IMR-90 (cell line): Measurements from ENCODE around the gene CDH2. TPM values are rescaled to one million over a fixed set of nuclear protein-coding genes. Genes with fewer than 3 reads are reported as not detected.

Experiments
- ATAC-seq: fragments of 200-7000 bp; cut with Tn5 transposase; 2 replicates; pipeline ENCODE4 v1.9.1; 2020; ENCODE audit warnings: low read depth, mild to moderate bottlenecking, moderate library complexity
- BruUV-seq: library from RNA; stranded (reverse); fragments of 400-500 nt; replicated peaks from 2 replicates; lab custom pipeline; 2021; lab: Mats Ljungman, UMichigan
- CTCF ChIA-PET: fragments of 300-600 bp; formaldehyde crosslinking; extraction: SDS; loops from one replicate; lab custom pipeline; 2021; ENCODE audit warnings: antibody characterized with exemption; lab: Yijun Ruan, JAX
- POLR2A ChIA-PET: fragments of 300-600 bp; sonication (Branson Sonifier 250); formaldehyde crosslinking; loops from one replicate; lab custom pipeline; 2022; ENCODE audit warnings: antibody characterized with exemption; ENCODE audit not compliant: unreplicated experiment; lab: Charles Lee
- DNase-seq: peaks from one replicate; pipeline ENCODE4 v3.0.0; 2013
- H2AFZ ChIP-seq: replicated peaks from 2 replicates; pipeline ENCODE3; 2013; ENCODE audit warnings: low read length, mild to moderate bottlenecking; ENCODE audit not compliant: poor library complexity
- H2AK5ac ChIP-seq: 2 replicates; pipeline ENCODE4 v1.6.1; 2013; ENCODE audit warnings: low read depth, low read length, inconsistent platforms
- H2AK9ac ChIP-seq: replicated peaks from 2 replicates; pipeline ENCODE3; 2013; ENCODE audit warnings: mild to moderate bottlenecking, low read depth, low read length, moderate library complexity; ENCODE audit not compliant: poor library complexity
- H2BK120ac ChIP-seq: 2 replicates; pipeline ENCODE4 v1.6.1; 2013; ENCODE audit warnings: low read depth, low read length, inconsistent platforms
- H2BK15ac ChIP-seq: 3 replicates; pipeline ENCODE4 v1.6.1; 2013; ENCODE audit warnings: low read depth, low read length, inconsistent platforms
- H2BK20ac ChIP-seq: 2 replicates; pipeline ENCODE4 v1.6.1; 2013; ENCODE audit warnings: low read depth, mild to moderate bottlenecking, inconsistent platforms, low read length, moderate library complexity
- H2BK5ac ChIP-seq: 2 replicates; pipeline ENCODE4 v1.6.1; 2013; ENCODE audit warnings: mild to moderate bottlenecking, low read depth, low read length, inconsistent platforms; ENCODE audit not compliant: poor library complexity, severe bottlenecking
- H3K14ac ChIP-seq: replicated peaks from 2 replicates; pipeline ENCODE4 v1.6.1; 2013; ENCODE audit warnings: low read depth, low read length, inconsistent platforms
- H3K18ac ChIP-seq: 2 replicates; pipeline ENCODE4 v1.6.1; 2013; ENCODE audit warnings: low read depth, low read length, control low read depth
- H3K23ac ChIP-seq: 2 replicates; pipeline ENCODE4 v1.6.1; 2013; ENCODE audit warnings: low read depth, low read length, inconsistent platforms
- H3K27ac ChIP-seq: 2 replicates; pipeline ENCODE4 v1.5.1; 2013; ENCODE audit warnings: mild to moderate bottlenecking, control low read depth, low read length; ENCODE audit not compliant: insufficient read depth
- H3K27me3 ChIP-seq: 2 replicates; pipeline ENCODE4 v1.6.1; 2013; ENCODE audit warnings: low read length; ENCODE audit not compliant: control insufficient read depth, insufficient read depth
- H3K36me3 ChIP-seq: 2 replicates; pipeline ENCODE4 v1.6.1; 2013; ENCODE audit warnings: low read length, mixed read lengths; ENCODE audit not compliant: control insufficient read depth, insufficient read depth
- H3K4ac ChIP-seq: 2 replicates; pipeline ENCODE4 v1.6.1; 2013; ENCODE audit warnings: low read depth, low read length, inconsistent platforms
- H3K4me1 ChIP-seq: 2 replicates; pipeline ENCODE4 v1.6.1; 2013; ENCODE audit warnings: low read length, mixed read lengths; ENCODE audit not compliant: control insufficient read depth, insufficient read depth
- H3K4me2 ChIP-seq: 2 replicates; pipeline ENCODE4 v1.6.1; 2013; ENCODE audit warnings: low read depth, mild to moderate bottlenecking, control low read depth, low read length, moderate library complexity
- H3K4me3 ChIP-seq: 2 replicates; pipeline ENCODE4 v1.5.1; 2013; ENCODE audit warnings: low read depth, mild to moderate bottlenecking, control low read depth, low read length, moderate library complexity; ENCODE audit not compliant: insufficient read depth
- H3K56ac ChIP-seq: 2 replicates; pipeline ENCODE4 v1.6.1; 2013; ENCODE audit warnings: low read length, inconsistent platforms; ENCODE audit not compliant: insufficient read depth; ENCODE audit errors: extremely low read depth
- H3K79me1 ChIP-seq, 2 experiments: 2 replicates each; pipeline ENCODE4 v1.6.1; 2013; ENCODE audit warnings: low read length in 2 of 2, inconsistent platforms in 1 of 2, low read depth in 1 of 2
- H3K9ac ChIP-seq: 2 replicates; pipeline ENCODE4 v1.6.1; 2013; ENCODE audit warnings: low read depth, low read length, control low read depth
- H3K9me1 ChIP-seq: 2 replicates; pipeline ENCODE4 v1.6.1; 2013; ENCODE audit warnings: low read length, inconsistent platforms; ENCODE audit not compliant: insufficient read depth
- H3K9me3 ChIP-seq: 2 replicates; pipeline ENCODE4 v1.6.1; 2013; ENCODE audit warnings: low read length; ENCODE audit not compliant: control insufficient read depth, insufficient read depth
- H4K20me1 ChIP-seq: 2 replicates; pipeline ENCODE4 v1.6.1; 2013; ENCODE audit warnings: low read length, inconsistent platforms; ENCODE audit not compliant: insufficient read depth
- H4K5ac ChIP-seq: 2 replicates; pipeline ENCODE4 v1.6.1; 2013; ENCODE audit warnings: mild to moderate bottlenecking, low read depth, low read length, control low read depth
- H4K8ac ChIP-seq, 2 experiments: 2 replicates each; pipeline ENCODE4 v1.6.1; 2013; ENCODE audit warnings: low read depth in 2 of 2, low read length in 2 of 2, control low read depth in 1 of 2, inconsistent platforms in 1 of 2
- H4K91ac ChIP-seq: 2 replicates; pipeline ENCODE4 v1.6.1; 2013; ENCODE audit warnings: low read depth, low read length, inconsistent platforms; ENCODE audit not compliant: insufficient read depth
- BHLHE40 ChIP-seq: fragments of 150-350 bp; IDR thresholded peaks from 2 replicates; pipeline ENCODE4 v1.6.1; 2016; ENCODE audit warnings: mild to moderate bottlenecking, low read depth, low read length
- CEBPB ChIP-seq: IDR thresholded peaks from 2 replicates; pipeline ENCODE4 v1.6.1; 2012; ENCODE audit warnings: low read depth, low read length, improper control_type of control experiment
- CHD1 ChIP-seq: IDR thresholded peaks from 2 replicates; pipeline ENCODE4 v1.6.1; 2012; ENCODE audit warnings: low read depth, low read length, improper control_type of control experiment
- CTCF ChIP-seq: conservative IDR thresholded peaks from 2 replicates; pipeline ENCODE4 v1.5.1; 2012; ENCODE audit warnings: mild to moderate bottlenecking, low read depth, low read length, improper control_type of control experiment
- ELK1 ChIP-seq: fragments of 150-350 bp; IDR thresholded peaks from 2 replicates; pipeline ENCODE4 v1.6.1; 2016; ENCODE audit warnings: low read depth, mild to moderate bottlenecking, low read length, moderate library complexity, borderline replicate concordance
- FOS ChIP-seq: fragments of 150-350 bp; IDR thresholded peaks from 2 replicates; pipeline ENCODE4 v1.6.1; 2016; ENCODE audit warnings: low read depth, low read length
- MAFK ChIP-seq: IDR thresholded peaks from 2 replicates; pipeline ENCODE4 v1.6.1; 2012; ENCODE audit warnings: low read depth, low read length, improper control_type of control experiment
- MAZ ChIP-seq: IDR thresholded peaks from 2 replicates; pipeline ENCODE4 v1.6.1; 2012; ENCODE audit warnings: low read depth, mild to moderate bottlenecking, low read length, improper control_type of control experiment, moderate library complexity, borderline replicate concordance
- MXI1 ChIP-seq: IDR thresholded peaks from 2 replicates; pipeline ENCODE4 v1.6.1; 2012; ENCODE audit warnings: low read depth, mild to moderate bottlenecking, low read length, moderate library complexity, borderline replicate concordance
- NFE2L2 ChIP-seq: fragments of 150-350 bp; IDR thresholded peaks from 2 replicates; pipeline ENCODE4 v1.6.1; 2016; ENCODE audit warnings: low read depth, mild to moderate bottlenecking, low read length
- POLR2A ChIP-seq: IDR thresholded peaks from 2 replicates; pipeline ENCODE4 v1.6.1; 2012; ENCODE audit warnings: mild to moderate bottlenecking, low read depth, low read length
- RAD21 ChIP-seq: IDR thresholded peaks from 2 replicates; pipeline ENCODE4 v1.6.1; 2012; ENCODE audit warnings: low read length, improper control_type of control experiment
- RCOR1 ChIP-seq: IDR thresholded peaks from 2 replicates; pipeline ENCODE4 v1.6.1; 2012; ENCODE audit warnings: mild to moderate bottlenecking, low read length, improper control_type of control experiment; ENCODE audit not compliant: insufficient replicate concordance
- RFX5 ChIP-seq: IDR thresholded peaks from 2 replicates; pipeline ENCODE4 v1.8.0; 2012; ENCODE audit warnings: low read depth, mild to moderate bottlenecking, low read length, moderate library complexity
- SMC3 ChIP-seq: fragments of 150-350 bp; IDR thresholded peaks from 2 replicates; pipeline ENCODE4 v1.6.1; 2016; ENCODE audit warnings: low read depth, mild to moderate bottlenecking, antibody characterized with exemption, low read length, moderate library complexity
- USF2 ChIP-seq: fragments of 150-350 bp; IDR thresholded peaks from 2 replicates; pipeline ENCODE4 v1.6.1; 2017; ENCODE audit warnings: mild to moderate bottlenecking, antibody characterized with exemption, low read length, low read depth
- WGBS, 2 experiments: methylation state at CpG; one replicate each; pipeline versions ENCODE4 v1.1.5 to v1.1.7; 2013; ENCODE audit warnings: missing lambda C conversion rate in 2 of 2; ENCODE audit not compliant: insufficient read length in 1 of 2; ENCODE audit errors: extremely low coverage in 2 of 2; 5-methylcytosine and 5-hydroxymethylcytosine counted together
- dilution Hi-C: fragments of 300-500 bp; cut with HindIII; formaldehyde crosslinking; loops from one replicate; pipeline ENCODE4 v1.14.3; 2018; ENCODE audit warnings: low sequenced_read_pairs; ENCODE audit not compliant: unreplicated experiment
- in situ Hi-C: fragments of 300-500 bp; cut with MboI; formaldehyde crosslinking; loops from 3 replicates; pipeline ENCODE4 v1.14.3; 2019; ENCODE audit warnings: low sequenced_read_pairs, inconsistent platforms, mixed read lengths
- intact Hi-C: fragments of 100-400 bp; cut with micrococcal nuclease; formaldehyde crosslinking; loops from 2 replicates; pipeline ENCODE4 v1.10.0; 2022
- polyA plus RNA-seq, 3 experiments: library from polyadenylated mRNA; depleted of rRNA; stranded (reverse); fragments of >200 nt; gene quantifications; 2 replicates each; pipeline ENCODE4 v1.2.3, GENCODE V29; 2012; ENCODE audit warnings: low replicate concordance in 1 of 3
- total RNA-seq: library from RNA; depleted of rRNA; stranded (reverse); fragments of >200 nt; gene quantifications from 2 replicates; pipeline ENCODE4 v1.2.3, GENCODE V29; 2012

CDH2 gene
- total and polyA plus RNA-seq, 2 of the 4 experiments (the other 2 are of a cell fraction) = 55.6 to 111 TPM

GRCh38 chr18:27991391-27991790 is 185.5 kb downstream of the CDH2 start:
- H2BK15ac ChIP-seq = no peak overlapping the region

More at GRCh38 chr18:27991391-27991790, 185.5 kb downstream of the CDH2 start:
- ATAC-seq (no peak), DNase-seq (no peak)
- no TSS peak for BruUV-seq
- Histone ChIP-seq H4K91ac (no peak overlapping the region), H3K4me3 (no peak overlapping the region), H3K9me3 (no peaks in the 10 kb centered on the region), H2BK5ac (no peak overlapping the region), H4K5ac (no peak overlapping the region), H2AK5ac (no peak overlapping the region), H3K14ac (no peak overlapping the region), H2AK9ac (no peak overlapping the region), H4K8ac (no peak overlapping the region), H3K56ac (no peak overlapping the region), H3K4me1 (no peaks in the 10 kb centered on the region; the same call in 1 of the 2 replicates), H3K36me3 (peaks cover 8% of the 10 kb centered on the region; the same call in 1 of the 2 replicates), H3K79me1 (peaks cover 0 to 6% of the 10 kb centered on the region in 2 experiments; a peak in 3 of 4 replicates), H3K9me1 (peaks cover 12% of the 10 kb centered on the region), H3K18ac (no peak overlapping the region), H3K27me3 (no peaks in the 10 kb centered on the region), H3K27ac (no peak overlapping the region), H2BK20ac (no peak overlapping the region), H2AFZ (no peak overlapping the region), H2BK120ac (no peak overlapping the region), H3K23ac (no peak overlapping the region), H3K9ac (no peak overlapping the region), H3K4ac (no peak overlapping the region), H3K4me2 (no peak overlapping the region), H4K20me1 (no peaks in the 10 kb centered on the region)
- ChIA-PET CTCF (no interaction called here), POLR2A (no interaction called here)
- WGBS, 2 experiments = no CpG with 5 or more reads among the region's 2 CpGs
- TF ChIP-seq CTCF (no peak), MAFK (no peak), CEBPB (no peak), SMC3 (no peak), NFE2L2 (no peak), USF2 (no peak), MAZ (no peak), CHD1 (no peak), RCOR1 (no peak), ELK1 (no peak), RAD21 (no peak), POLR2A (no peak), RFX5 (no peak), MXI1 (no peak), BHLHE40 (no peak), FOS (no peak)
- dilution Hi-C loops = no loop called here
- intact Hi-C loops = no loop called here
- in situ Hi-C loops = no loop called here
